Skeletal muscle tissue (tissue), 4 donors: ENCODE results near the gene PRKN. TPM values are rescaled to one million over a fixed set of nuclear protein-coding genes. Genes with fewer than 3 reads are reported as not detected.

ENCODE experiments used
- H3K27ac ChIP-seq: one replicate; pipeline ENCODE4 v1.7.0; 2013; ENCODE audit warnings: mild to moderate bottlenecking, low read depth, low read length, inconsistent platforms
- H3K27me3 ChIP-seq, 3 donors: one replicate each; pipeline ENCODE4 v1.7.0; 2013; ENCODE audit warnings: low read length in 3 of 3; ENCODE audit not compliant: control insufficient read depth in 3 of 3, insufficient read depth in 3 of 3
- H3K36me3 ChIP-seq, 3 donors: one replicate each; pipeline ENCODE4 v1.7.0; 2013; ENCODE audit warnings: low read length in 3 of 3; ENCODE audit not compliant: control insufficient read depth in 3 of 3, insufficient read depth in 3 of 3
- H3K4me1 ChIP-seq, 3 donors: one replicate each; pipeline ENCODE4 v1.7.0; 2013; ENCODE audit warnings: low read length in 3 of 3, mild to moderate bottlenecking in 3 of 3; ENCODE audit not compliant: control insufficient read depth in 3 of 3, insufficient read depth in 3 of 3
- H3K4me3 ChIP-seq, 3 donors: one replicate each; pipeline ENCODE4 v1.7.0; 2013; ENCODE audit warnings: low read length in 3 of 3
- H3K9ac ChIP-seq, 3 donors: one replicate each; pipeline ENCODE4 v1.7.0; 2013; ENCODE audit warnings: low read length in 3 of 3, mild to moderate bottlenecking in 3 of 3, moderate library complexity in 2 of 3, low read depth in 1 of 3
- H3K9me3 ChIP-seq, 3 donors: one replicate each; pipeline ENCODE4 v1.7.0; 2013; ENCODE audit warnings: low read length in 3 of 3; ENCODE audit not compliant: control insufficient read depth in 3 of 3
- total RNA-seq: library from RNA; depleted of rRNA; stranded (reverse); fragments of >200 nt; gene quantifications from one replicate; pipeline ENCODE4 v1.2.3, GENCODE V29; 2014
- donor health status: Osteomylitis.

The PRKN gene
- total RNA-seq, 1 donor from 2014 or later: 16.7 TPM

- Histone ChIP-seq H3K9me3 (no peaks in the 10 kb centered on the region), H3K36me3 (no peaks in the 10 kb centered on the region), H3K27me3 (no peaks in the 10 kb centered on the region), H3K4me3 (no peak overlapping the region), H3K9ac (no peak overlapping the region), H3K4me1 (peaks cover 0 to 2% (median 0%) of the 10 kb centered on the region in 3 donors), H3K27ac (no peak overlapping the region)
These were observed 1044.6 kb downstream of the PRKN start for GRCh38 chr6:161682982-161683381.

DNA sequence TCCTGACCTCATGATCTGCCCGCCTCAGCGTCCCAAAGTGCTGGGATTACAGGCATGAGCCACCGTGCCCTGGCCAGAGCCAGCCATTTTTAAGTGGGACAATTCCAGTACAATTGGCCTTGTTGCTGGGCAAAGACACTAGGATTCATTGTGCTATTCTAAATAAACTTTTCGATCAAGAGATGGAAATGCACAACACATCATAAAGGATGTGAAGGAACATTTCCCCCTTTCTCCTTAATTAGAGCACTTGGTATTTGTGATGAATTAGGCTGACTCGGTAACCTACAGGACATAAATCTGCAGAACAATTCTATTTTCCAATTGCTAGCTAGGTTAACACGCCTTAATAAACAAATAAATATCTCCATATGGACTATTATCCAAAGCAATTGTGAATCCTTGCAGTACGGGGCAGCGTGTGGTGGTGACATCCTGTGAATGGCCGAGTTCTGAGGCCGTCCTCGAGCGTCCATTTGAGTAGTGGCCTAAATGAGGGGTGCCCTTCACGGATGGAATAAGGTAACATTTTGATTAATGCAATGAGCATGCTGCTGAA lies 1047.5 kb downstream of the PRKN start:
- no peaks in the 10 kb centered on the region for H3K27me3 ChIP-seq
- H3K9me3 ChIP-seq: no peaks in the 10 kb centered on the region
- H3K36me3 ChIP-seq: no peaks in the 10 kb centered on the region
- H3K27ac ChIP-seq: no peak overlapping the region
- no peak overlapping the region for H3K4me3 ChIP-seq
- no peaks in the 10 kb centered on the region for H3K4me1 ChIP-seq
- H3K9ac ChIP-seq: no peak overlapping the region

DNA sequence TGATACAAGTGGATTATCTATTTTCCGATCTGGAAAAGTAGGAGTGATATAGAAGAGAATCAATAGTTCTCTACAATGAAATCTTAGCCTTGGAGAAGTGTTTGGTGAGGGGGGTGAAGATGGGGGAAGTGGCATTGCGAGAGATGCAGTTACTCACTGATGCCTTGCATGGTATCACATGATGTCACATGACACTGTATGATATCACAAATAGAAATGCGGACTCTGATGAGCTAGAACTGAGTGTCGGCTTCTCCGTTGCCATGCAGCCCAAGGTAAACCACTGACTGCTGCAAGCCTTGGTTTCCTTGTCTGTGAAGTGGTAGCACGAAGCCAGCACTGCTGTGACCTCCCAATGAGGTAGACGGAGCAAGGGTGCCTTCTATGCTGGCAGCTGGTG lies 1050.4 kb downstream of the PRKN start:
- H3K9me3 ChIP-seq: no peaks in the 10 kb centered on the region
- H3K4me1 ChIP-seq: no peaks in the 10 kb centered on the region
- H3K36me3 ChIP-seq: no peaks in the 10 kb centered on the region
- H3K9ac ChIP-seq: no peak overlapping the region
- H3K4me3 ChIP-seq: no peak overlapping the region
- no peaks in the 10 kb centered on the region for H3K27me3 ChIP-seq
- no peak overlapping the region for H3K27ac ChIP-seq

DNA sequence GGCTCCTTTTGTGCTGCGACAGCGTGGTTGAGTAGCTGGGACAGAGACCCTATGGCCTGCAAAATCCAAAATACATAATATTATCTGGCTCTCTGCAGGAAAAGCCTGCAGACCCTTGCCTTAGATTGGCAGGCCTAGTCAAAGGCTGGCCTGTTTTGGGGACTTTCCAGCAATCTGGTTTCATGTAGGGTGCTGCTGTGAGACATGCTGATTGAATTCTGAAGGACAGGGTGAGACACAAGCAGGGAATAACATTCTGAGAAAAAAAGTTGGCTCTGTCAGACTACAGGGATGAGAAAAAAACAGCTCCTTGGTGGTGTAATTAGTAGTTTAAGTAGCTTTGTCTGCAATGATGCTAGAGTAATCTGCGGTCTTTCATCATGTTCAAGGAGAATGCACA lies 1051.0 kb downstream of the PRKN start:
- no peaks in the 10 kb centered on the region for H3K27me3 ChIP-seq
- H3K9ac ChIP-seq: no peak overlapping the region
- H3K4me3 ChIP-seq: no peak overlapping the region
- H3K27ac ChIP-seq: no peak overlapping the region
- no peaks in the 10 kb centered on the region for H3K36me3 ChIP-seq
- H3K4me1 ChIP-seq: no peaks in the 10 kb centered on the region
- H3K9me3 ChIP-seq: no peaks in the 10 kb centered on the region

DNA sequence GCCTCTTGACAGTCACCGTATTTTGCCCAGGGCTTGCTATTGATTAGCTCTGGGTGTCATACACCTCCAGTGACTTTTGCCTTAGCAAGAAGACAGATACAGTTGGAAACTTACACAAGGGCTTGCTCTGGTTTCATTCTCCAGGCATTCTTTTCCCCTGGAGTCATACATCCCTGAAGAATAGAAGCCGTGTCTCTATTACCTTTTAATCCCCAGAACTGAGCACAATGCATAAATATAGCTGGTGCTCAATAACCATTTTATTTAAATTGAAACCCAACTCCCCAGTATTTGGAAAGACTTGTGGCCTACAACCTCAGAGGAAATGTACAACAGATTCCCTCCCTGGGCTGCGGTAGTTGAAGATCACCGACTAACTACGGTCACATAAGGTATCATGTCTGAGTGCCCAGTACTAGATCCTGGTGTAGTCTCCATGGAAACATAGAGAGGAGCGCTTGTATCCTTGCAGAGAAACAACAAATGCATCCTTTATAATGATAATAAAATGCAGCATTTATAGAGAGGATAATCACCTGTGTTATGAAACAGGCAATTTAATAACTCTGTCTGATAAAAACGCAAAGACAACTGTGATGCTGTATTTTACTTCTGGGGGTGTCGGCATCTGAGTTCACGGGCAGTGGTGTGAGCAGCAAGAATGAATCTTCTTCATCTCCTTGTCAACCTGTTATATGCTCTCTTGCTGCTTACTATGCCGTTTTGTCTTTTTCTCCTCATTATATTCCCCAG lies 1052.5 kb downstream of the PRKN start:
- Histone ChIP-seq H3K4me3 (no peak overlapping the region), H3K27ac (no peak overlapping the region), H3K4me1 (no peaks in the 10 kb centered on the region), H3K36me3 (no peaks in the 10 kb centered on the region), H3K9me3 (no peaks in the 10 kb centered on the region), H3K27me3 (no peaks in the 10 kb centered on the region), H3K9ac (no peak overlapping the region)

GRCh38 chr6:161673026-161673425 lies 1054.5 kb downstream of the PRKN start:
- Histone ChIP-seq H3K4me1 (no peaks in the 10 kb centered on the region), H3K27ac (no peak overlapping the region), H3K36me3 (no peaks in the 10 kb centered on the region), H3K27me3 (no peaks in the 10 kb centered on the region), H3K9ac (no peak overlapping the region), H3K4me3 (no peak overlapping the region), H3K9me3 (no peaks in the 10 kb centered on the region)

GRCh38 chr6:161671117-161671516 lies 1056.4 kb downstream of the PRKN start:
- Histone ChIP-seq H3K36me3 (no peaks in the 10 kb centered on the region), H3K4me1 (no peaks in the 10 kb centered on the region)

GRCh38 chr6:161668665-161669064 lies 1058.9 kb downstream of the PRKN start:
- H3K9ac ChIP-seq: no peak overlapping the region
- no peak overlapping the region for H3K27ac ChIP-seq
- no peaks in the 10 kb centered on the region for H3K4me1 ChIP-seq
- no peaks in the 10 kb centered on the region for H3K27me3 ChIP-seq
- no peak overlapping the region for H3K4me3 ChIP-seq
- no peaks in the 10 kb centered on the region for H3K36me3 ChIP-seq
- H3K9me3 ChIP-seq: no peaks in the 10 kb centered on the region

More at GRCh38 chr6:161671117-161671516, 1056.4 kb downstream of the PRKN start:
- H3K27ac ChIP-seq: no peak overlapping the region
- H3K27me3 ChIP-seq: no peaks in the 10 kb centered on the region
- H3K9me3 ChIP-seq: no peaks in the 10 kb centered on the region
- no peak overlapping the region for H3K9ac ChIP-seq
- H3K4me3 ChIP-seq: no peak overlapping the region

GRCh38 chr6:161667957-161668356 lies 1059.6 kb downstream of the PRKN start:
- Histone ChIP-seq H3K27me3 (no peaks in the 10 kb centered on the region), H3K9me3 (peaks cover 0 to 4% (median 0%) of the 10 kb centered on the region in 3 donors), H3K9ac (no peak overlapping the region), H3K36me3 (no peaks in the 10 kb centered on the region), H3K4me1 (no peaks in the 10 kb centered on the region), H3K4me3 (no peak overlapping the region), H3K27ac (no peak overlapping the region)

- H3K27me3 ChIP-seq: no peaks in the 10 kb centered on the region
- H3K4me1 ChIP-seq: no peaks in the 10 kb centered on the region
- peaks cover 0 to 4% (median 0%) of the 10 kb centered on the region in 3 donors for H3K9me3 ChIP-seq
- no peak overlapping the region for H3K9ac ChIP-seq
- H3K36me3 ChIP-seq: no peaks in the 10 kb centered on the region
- H3K4me3 ChIP-seq: no peak overlapping the region
- H3K27ac ChIP-seq: no peak overlapping the region
These were observed 1063.9 kb downstream of the PRKN start for GRCh38 chr6:161663682-161664081.
